Anterior cingulate cortex (tissue), 58 donors: ENCODE measurements around the gene CTSS.
"Not testable (repeated sequence)": the region's sequence is repeated elsewhere in the genome, so short reads cannot be mapped to it uniquely, and the experiment has no call there.

ENCODE experiments used
- DNase-seq, 58 donors: peaks; one replicate each; lab custom pipeline; 2025; lab: John Stamatoyannopoulos, UW

The CTSS gene

DNA sequence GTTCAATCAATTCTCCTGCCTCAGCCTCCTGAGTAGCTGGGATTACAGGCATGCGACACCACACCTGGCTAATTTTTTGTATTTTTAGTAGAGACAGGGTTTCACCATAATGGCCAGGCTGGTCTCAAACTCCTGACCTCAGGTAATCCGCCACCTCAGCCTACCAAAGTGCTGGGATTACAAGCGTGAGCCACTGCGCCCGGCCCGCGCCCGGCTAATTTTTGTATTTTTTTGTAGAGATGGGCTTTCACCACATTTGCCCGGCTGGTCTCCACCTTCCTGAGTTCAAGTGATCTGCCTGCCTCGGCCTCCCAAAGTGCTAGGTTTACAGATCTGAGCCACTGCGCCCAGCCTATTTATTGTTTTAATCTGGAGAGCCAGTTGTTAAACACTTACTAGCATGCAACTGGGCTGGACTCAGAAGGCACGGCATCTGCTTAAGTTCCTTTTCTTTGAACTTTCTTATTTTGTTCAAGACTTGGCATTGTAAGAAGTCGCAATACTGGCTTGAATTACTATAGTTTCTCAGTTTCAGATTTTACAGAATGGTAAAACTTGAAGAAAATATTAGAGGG is 10.4 kb upstream of the CTSS start:
- not testable (repeated sequence) for DNase-seq

DNA sequence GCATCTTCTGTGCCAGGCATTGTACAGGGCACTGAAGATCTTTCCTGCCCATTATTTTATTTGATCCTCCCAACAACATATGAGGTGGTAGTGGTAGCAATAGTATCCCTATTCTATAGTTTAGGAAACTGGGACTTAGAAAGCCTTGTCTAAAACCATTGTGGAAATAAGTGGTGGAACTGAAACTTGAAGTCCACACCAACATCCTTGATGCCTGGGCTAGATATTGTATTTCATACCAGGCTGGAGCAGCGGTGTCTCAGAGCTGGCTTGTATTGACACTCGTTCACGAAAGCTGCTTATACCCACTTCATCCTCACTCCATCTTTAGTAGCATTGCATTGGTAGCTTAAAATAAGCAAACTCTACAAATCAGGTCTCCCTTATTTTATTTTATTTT is 9.7 kb upstream of the CTSS start:
- no peak for DNase-seq

DNA sequence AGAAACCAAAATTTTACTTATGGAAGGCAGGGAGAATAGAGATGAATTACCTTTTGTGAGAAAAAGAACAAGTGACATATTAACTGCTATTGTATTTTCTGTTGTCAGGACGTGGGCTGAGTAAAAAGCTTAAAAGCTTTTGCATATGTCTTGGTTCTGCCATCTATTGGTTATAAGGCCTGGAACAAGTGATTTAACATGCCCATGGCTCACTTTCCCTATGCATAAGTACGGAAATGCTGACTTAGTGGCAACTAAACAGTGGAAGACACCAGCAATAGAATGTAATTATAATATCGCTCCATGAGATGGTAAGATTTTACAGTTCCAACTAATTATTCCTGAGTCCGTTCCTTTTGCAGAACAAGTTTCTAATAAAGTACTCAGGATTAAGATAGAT is 6.7 kb upstream of the CTSS start:
- no peak for DNase-seq

DNA sequence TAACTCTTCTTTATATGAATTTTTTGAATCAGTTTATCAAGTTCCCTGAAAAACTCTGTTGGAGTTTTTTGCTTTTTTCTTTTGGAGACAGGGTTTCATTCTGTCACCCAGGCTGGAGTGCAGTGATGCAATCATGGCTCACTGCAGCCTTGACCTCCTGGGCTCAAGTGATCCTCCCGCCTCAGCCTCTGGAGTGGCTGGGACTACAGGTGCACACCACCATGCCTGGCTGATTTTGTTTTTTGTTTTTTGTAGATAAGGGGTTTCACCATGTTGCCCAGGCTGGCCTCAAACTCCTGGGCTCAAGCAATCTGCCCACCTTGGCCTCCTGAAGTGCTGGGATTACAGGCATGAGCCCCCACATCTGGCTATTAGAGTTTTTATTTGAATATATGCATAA is 2.1 kb upstream of the CTSS start:
- DNase-seq = not testable (repeated sequence)

DNA sequence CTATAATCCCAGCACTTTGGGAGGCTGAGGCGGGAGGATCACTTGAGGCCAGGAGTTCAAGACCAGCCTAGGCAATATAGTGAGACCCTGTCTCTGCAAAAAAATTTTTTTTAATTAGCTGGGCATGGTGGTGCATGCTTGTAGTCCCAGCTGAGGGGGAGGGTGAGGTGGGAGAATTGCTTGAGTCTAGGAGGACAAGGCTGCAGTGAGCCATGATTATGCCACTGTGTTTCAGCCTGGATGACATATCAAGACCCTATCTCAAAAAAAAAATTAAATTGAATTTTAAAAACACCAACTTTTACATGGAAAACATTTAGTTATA is 361 bp upstream of the CTSS start:
- DNase-seq = not testable (repeated sequence)

DNA sequence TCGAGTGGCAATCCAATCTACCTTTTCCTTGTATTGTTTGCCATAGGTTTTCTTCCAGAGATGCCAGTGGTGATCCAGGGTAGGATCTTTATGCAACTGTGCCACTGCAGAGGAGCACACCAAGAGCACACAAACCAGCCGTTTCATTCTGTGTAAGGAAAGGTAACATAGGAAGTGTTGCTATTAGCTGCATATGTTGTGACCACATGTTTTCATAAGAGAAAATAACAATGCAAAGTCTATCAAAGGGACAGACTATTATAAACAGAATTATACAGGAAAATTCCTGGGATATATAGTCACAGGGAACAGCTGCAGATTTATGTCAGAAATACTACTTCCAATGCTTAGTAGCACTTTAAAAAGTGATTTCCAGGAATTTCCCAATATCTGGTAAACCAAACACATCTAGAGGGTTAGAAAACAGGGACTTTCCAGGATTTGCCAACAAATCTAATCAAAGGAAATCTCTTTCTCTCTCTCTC is 919 bp downstream of the CTSS start:
- no peak for DNase-seq

DNA sequence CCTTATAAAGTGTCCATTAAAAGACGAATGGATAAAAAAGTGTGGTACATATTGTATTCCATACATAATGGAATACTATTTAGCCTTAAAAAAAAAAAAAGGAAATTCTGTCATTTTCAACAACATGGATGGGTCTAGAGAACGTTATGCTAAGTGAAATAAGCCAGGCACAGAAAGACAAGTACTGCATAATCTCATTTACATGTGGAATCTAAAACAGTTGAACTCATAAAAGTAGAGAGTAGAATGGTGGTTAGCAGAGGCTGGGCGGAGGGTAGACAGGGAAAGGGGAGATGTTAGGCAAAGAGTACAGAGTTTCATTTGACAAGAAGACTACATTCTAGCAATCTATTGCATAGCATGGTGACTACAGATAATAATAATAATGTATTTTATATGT is 2.6 kb downstream of the CTSS start:
- no peak for DNase-seq

DNA sequence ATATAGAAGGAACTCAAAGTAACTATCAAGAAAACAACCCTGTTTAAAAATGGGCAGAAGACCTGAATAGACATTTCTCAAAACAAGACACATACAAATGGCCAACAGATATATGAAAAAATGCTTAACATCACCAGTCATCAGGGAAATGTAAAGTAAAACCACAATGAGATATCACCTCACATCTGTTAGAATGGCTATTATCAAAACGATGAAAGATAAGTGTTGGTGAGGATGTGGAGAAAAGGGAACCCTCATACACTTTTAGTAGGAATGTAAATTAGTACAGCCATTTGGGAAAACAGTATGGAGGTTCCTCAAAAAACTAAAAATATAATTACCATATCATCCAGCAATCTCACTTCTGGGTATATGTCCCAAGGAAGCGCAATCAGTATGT is 3.0 kb downstream of the CTSS start:
- DNase-seq = no peak

DNA sequence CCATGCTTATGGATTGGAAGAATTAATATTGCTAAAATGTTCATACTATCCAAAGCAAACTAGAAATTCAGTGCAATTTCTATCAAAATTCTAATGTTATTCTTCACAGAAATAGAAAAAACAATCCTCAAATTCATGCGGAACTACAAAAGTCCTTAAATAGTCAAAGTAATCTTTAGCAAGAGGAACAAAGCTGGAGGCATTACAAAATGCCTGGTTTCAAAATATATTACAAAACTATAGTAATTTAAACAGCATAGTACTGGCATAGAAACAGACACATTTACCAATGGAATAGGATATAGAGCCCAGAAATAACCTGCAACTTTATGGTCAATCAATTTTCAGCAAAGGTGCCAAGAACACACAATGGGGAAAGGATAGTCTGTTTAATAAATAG is 3.8 kb downstream of the CTSS start:
- no peak for DNase-seq

DNA sequence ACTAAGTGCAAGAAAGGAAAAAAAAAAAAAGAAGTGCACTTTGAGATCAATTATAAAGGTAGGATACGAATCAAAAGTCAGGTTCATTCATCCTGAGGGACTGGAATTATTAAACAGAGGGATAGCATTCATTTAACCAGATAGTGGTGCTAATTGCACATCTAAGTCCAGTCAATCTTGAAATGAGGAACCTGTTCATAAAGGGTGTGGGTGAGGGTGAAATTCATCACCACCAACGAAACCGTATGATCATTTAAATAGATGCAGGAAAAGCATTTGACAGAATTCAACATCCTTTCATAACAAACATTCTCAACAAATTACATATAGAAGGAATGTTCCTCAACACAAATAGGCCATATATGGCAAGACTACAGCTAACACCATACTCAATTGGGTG is 5.6 kb downstream of the CTSS start:
- DNase-seq = no peak

DNA sequence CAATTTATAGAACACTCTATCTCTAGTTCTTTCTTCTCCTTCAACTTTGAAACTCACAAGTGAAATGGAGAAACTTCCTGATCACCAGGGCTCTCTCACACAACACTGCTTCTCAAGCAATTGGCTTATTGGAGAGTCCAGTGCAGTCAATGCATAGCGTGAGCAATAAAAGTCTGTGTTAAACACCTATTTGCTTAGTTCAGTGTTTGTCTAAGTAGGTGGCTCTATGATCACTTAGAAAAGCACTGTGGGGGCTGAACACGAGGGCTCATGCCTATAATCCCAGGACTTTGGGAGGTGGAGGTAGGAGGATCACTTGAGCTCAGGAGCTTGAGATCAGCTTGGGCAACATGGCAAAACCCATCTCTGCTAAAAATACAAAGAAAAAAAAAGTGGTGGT is 12.2 kb downstream of the CTSS start:
- DNase-seq = no peak

DNA sequence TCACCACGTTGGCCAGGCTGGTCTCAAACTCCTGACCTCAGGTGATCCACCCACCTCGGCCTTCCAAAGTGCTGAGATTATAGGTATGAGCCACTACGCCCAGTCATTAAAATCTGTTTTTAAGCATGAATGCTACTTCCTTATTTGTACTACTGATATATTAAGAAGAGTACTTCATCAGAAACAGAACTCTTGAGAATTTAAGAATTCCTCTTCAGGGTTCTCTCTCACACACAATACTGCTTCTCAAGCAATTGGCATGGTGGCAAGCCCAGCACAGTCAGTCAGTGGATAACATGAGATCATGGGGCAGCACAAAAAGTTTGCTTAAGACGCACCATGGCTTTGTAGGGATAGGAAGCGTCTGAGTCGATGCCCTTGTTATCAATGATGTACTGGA is 14.1 kb downstream of the CTSS start:
- no peak for DNase-seq

DNA sequence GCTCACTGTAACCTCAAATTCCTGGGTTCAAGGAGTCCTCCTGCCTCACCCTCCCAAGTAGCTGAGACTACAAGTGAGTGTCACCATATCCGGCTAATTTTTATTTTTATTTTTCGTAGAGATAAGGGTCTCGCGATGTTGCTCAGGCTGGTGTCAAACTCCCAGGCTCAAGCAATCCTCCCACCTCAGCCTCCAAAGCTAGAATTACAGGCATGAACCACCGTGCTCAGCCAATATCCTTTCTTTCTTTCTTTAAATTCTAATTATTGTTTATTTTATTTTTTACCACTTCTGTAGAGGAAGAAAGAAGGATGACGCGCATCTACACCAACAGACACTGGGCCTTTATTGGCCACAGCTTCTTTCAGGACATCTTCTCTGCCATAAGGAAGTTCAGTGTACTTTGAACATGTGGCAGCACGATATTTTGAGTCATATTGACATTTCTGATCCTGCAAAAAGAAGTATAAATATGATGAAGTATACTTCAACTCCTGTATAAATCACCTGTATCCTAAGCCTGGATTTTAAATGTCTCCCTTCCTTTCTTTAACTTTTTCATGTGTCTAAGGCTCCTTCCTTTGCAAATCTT is 15.8 kb downstream of the CTSS start:
- DNase-seq = no peak

DNA sequence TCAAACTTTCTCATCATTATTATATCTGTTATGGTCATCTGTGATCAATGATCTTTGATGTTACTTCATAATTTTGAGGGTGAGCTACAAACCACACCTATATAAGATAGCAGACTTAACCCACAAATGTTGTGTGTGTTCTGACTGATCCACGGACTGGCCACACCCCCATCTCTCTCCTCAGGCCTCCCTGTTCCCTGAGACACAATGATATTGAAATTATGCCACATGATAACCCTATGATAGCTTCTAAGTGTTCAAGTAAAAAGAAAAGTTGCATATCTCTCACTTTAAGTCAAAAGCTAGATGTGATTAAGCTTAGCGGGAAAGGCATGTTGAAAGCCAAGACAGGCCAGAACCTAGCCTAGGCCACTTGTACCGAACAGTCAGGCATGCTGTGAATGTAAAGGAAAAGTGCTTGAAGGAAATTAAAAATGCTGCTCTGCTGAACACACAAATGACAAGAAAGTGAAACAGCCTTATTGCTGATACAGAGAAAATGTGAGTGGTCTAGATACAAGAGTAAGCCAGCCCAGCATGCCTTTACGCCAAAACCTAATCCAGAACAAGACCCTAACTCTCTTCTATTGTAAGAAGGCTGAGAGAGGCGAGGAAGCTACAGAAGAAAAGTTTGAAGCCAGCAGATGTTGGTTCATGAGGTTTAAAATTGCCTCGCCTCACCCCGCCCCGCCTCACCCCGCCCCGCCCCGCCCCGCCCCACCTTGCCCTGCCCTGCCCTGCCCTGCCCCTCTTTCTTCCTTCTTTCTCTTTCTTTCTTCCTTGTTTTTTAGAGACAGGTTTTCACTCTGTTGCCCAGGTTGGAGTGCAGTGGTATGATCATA is 16.5 kb downstream of the CTSS start:
- DNase-seq = no peak

DNA sequence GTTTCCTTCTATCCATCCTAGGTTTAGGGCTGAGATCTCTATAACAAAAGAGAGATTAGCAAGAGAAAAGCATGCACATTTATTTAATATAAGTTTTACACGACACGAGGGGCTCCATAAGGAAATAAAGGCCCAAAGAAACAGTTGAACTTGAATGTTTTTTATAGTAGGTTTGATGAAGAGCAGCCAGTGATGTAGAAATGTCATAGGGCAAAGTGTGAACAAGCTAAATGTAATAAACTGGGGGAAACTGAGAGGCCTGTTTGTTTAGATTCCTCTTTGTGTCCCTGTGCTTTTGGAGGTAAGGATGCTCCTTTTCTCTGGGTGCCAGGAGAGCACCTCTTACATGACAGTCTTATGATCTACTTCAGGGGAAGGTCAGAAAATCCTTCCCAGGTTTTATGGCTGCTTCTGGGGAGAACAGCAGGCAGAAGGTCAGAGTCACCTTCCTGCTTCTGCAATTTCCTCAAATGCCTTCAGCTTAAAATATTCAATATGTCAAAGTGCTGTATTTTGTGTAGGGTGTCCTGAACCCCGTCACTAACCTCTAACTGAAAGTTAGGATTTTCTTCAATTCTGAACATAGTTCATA is 35.4 kb downstream of the CTSS start:
- DNase-seq = no peak

DNA sequence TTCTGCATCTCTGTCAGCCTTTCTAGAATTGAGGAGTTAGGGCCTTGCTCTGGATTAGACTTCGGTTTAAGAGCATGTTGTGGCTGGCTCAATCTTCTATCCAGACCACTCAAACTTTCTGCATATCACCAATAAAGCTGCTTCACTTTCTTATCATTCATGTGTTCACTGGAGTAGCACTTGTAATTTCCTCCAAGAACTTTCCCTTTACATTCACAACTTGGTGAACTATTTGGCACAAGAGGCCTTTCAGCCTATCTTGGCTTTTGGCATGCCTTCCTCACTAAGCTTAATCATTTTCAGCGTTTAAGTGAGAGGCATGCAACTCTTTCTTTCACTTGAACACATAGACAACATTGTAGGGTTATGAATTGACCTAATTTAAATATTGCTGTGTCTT is 41.2 kb downstream of the CTSS start:
- no peak for DNase-seq

DNA sequence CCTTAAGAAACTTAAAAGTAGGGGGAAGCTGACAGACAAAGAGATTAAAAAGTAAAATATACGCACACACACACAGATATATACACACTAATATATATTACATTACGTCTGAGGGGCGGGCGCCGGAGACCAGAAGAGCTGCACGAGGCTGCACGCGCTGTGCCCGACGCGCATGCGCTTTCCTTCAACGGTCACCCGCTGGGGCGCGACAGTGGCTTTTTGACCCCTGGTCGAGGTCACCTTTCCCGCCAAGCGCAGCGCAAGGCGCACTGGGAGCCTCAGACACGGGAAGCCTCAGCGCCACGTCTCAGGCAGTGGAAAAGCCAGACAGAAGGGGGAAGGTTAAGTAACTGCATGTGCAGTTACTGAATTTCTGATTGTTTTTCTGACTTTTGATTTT is 44.9 kb downstream of the CTSS start, which contains the start of gene HORMAD1:
Gene HORMAD1, minus strand, starts transcription at position 193 of the 400 bp plus-strand sequence. CDS start 1,390 bp downstream, outside the sequence.
- no peak for DNase-seq

DNA sequence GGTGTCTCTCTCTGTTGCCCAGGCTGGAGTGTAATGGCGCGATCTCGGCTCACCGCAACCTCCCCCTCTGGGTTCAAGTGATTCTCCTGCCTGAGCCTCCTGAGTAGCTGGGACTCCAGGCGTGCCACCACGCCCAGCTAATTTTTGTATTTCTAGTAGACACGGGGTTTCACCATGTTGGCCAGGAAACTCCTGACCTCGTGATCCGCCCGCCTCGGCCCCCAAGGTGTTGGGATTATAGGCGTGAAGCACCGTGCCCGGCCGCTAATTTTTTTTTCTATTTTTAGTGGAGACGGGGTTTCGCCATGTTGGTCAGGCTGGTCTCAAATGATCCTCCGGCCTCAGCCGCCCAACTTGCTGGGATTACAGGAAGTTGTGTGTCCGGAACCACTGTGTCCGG is 45.5 kb downstream of the CTSS start:
- DNase-seq = no peak

DNA sequence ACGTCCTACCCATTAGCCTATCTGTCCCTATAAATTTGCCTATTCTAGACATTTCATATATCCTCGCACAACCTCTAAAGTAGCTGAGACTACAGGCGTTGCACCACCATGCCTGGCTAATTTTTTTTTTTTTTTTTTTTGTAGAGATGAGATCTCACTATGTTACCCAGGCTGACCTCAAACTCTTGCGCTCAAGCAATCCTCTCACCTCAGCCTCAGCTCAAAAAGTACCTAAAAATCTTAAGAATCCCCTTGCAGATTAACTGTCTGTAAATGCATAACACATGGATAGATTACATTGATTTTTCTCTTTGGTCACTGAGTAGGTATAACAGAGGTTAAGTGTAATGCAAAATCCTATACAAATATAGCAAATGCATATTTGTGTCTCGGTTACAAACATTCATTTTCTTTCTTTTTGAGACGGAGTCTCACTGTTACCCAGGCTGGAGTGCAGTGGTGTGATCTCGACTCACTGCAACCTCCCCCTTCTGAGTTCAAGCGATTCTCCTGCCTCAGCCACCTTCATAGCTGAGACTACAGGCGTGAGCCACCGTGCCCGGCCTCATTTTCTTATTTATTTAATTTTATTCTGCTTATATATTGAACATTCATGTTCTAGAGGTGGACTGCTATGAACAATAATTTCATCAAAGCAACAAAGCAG is 47.2 kb downstream of the CTSS start:
- no peak for DNase-seq

DNA sequence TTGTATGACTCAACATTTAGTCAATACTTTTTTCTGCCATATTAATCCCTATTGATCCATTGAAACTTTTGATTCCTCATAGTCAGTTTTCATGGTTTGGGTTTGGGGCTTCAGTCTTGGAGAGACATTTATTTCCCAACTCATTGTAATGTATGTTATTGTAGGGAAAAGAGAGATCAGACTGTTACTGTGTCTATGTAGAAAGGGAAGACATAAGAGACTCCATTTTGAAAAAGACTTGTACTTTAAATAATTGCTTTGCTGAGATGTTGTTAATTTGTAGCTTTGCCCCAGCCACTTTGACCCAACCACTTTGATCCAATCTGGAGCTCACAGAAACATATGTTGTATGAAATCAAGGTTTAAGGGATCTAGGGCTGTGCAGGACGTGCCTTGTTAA is 56.5 kb downstream of the CTSS start:
- not testable (repeated sequence) for DNase-seq

DNA sequence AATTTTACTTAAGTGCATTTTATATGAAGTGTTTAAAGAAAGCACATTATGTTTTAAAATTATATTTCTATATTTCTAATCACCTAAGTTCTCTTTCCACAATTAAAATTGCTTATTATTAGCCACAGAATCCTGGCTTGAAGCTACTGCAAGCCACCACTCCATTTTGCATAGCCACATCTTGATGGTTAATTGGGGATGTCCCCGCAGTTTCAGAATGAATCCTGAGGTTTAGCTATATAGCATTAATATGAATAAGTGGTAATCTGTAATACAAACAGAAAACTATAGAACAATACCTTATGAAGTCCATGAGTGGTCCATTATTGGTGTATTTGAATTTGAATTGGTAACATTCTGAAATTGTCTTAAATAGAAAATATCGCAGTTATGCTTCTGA is 57.0 kb downstream of the CTSS start:
- DNase-seq = no peak
